DOHH2 (cell line): ENCODE measurements around the gene EIF4E2.

Experiments used
- EZH2phosphoT487 ChIP-seq: fragments of 200-600 bp; sonication (generic); IDR thresholded peaks from 2 replicates; pipeline ENCODE4 v1.6.1; 2017; ENCODE audit warnings: borderline replicate concordance, mild to moderate bottlenecking, antibody characterized with exemption, low read length, moderate library complexity, mixed read lengths
- TF ChIP-seq, protein P1 (sequence below): fragments of 200-600 bp; sonication (generic); IDR thresholded peaks from one replicate; pipeline ENCODE4 v1.5.1; 2014; ENCODE audit warnings: antibody characterized with exemption, mild to moderate bottlenecking, low read depth, low read length; ENCODE audit not compliant: poor library complexity, severe bottlenecking

GRCh38 chr2:232513353-232513752 lies 37.1 kb upstream of the EIF4E2 start:
- TF ChIP-seq, protein P1, sequence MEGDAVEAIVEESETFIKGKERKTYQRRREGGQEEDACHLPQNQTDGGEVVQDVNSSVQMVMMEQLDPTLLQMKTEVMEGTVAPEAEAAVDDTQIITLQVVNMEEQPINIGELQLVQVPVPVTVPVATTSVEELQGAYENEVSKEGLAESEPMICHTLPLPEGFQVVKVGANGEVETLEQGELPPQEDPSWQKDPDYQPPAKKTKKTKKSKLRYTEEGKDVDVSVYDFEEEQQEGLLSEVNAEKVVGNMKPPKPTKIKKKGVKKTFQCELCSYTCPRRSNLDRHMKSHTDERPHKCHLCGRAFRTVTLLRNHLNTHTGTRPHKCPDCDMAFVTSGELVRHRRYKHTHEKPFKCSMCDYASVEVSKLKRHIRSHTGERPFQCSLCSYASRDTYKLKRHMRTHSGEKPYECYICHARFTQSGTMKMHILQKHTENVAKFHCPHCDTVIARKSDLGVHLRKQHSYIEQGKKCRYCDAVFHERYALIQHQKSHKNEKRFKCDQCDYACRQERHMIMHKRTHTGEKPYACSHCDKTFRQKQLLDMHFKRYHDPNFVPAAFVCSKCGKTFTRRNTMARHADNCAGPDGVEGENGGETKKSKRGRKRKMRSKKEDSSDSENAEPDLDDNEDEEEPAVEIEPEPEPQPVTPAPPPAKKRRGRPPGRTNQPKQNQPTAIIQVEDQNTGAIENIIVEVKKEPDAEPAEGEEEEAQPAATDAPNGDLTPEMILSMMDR, result no peak
- TF ChIP-seq EZH2phosphoT487, result no peak
